ENCODE results near the gene KIF18A.

KIF18A gene

GRCh38 chr11:28043930-28044709 is 63.8 kb downstream of the KIF18A start:
- DNase-seq (no peak), ATAC-seq (no peak)

GRCh38 chr11:28040384-28040783 is 67.6 kb downstream of the KIF18A start:
- no peak for DNase-seq
- ATAC-seq, result no peak

GRCh38 chr11:28038775-28039174 is 69.2 kb downstream of the KIF18A start:
- DNase-seq, result no peak
- ATAC-seq, result no peak

GRCh38 chr11:28026634-28027290 is 81.2 kb downstream of the KIF18A start:
- no peak for ATAC-seq

GRCh38 chr11:28017816-28018215 is 90.1 kb downstream of the KIF18A start:
- DNase-seq (no peak), ATAC-seq (no peak)

More at GRCh38 chr11:28026634-28027290, 81.2 kb downstream of the KIF18A start:
- DNase-seq, result no peak

GRCh38 chr11:28011813-28012212 is 96.1 kb downstream of the KIF18A start:
- ATAC-seq, result no peak

GRCh38 chr11:28009996-28010395 is 98.0 kb downstream of the KIF18A start:
- ATAC-seq, result no peak
- no peak for DNase-seq

More at GRCh38 chr11:28011813-28012212, 96.1 kb downstream of the KIF18A start:
- DNase-seq, result no peak

- ATAC-seq (no peak), DNase-seq (no peak)
Measured at GRCh38 chr11:28009388-28009787, 98.6 kb downstream of the KIF18A start.

- DNase-seq (no peak), ATAC-seq (no peak)
Measured at GRCh38 chr11:28003615-28004014, 104.3 kb downstream of the KIF18A start.

- ATAC-seq (no peak), DNase-seq (no peak)
Measured at GRCh38 chr11:27998552-27998951, 109.4 kb downstream of the KIF18A start.

- ATAC-seq, result no peak
Measured at GRCh38 chr11:27997344-27997743, 110.6 kb downstream of the KIF18A start.

GRCh38 chr11:27996066-27996465 is 111.9 kb downstream of the KIF18A start:
- no peak for ATAC-seq

More at GRCh38 chr11:27997344-27997743, 110.6 kb downstream of the KIF18A start:
- no peak for DNase-seq

GRCh38 chr11:27995083-27995482 is 112.9 kb downstream of the KIF18A start:
- no peak for DNase-seq
- ATAC-seq, result no peak

More at GRCh38 chr11:27996066-27996465, 111.9 kb downstream of the KIF18A start:
- DNase-seq, result no peak

- DNase-seq, result no peak
- no peak for ATAC-seq
Measured at GRCh38 chr11:27991736-27992135, 116.2 kb downstream of the KIF18A start.

GRCh38 chr11:27977527-27977926 is 130.4 kb downstream of the KIF18A start:
- ATAC-seq (no peak), DNase-seq (no peak)

GRCh38 chr11:27977031-27977430 is 130.9 kb downstream of the KIF18A start:
- ATAC-seq (no peak), DNase-seq (no peak)

GRCh38 chr11:27976262-27976661 is 131.7 kb downstream of the KIF18A start:
- DNase-seq (no peak), ATAC-seq (no peak)

- ATAC-seq (no peak), DNase-seq (no peak)
Measured at GRCh38 chr11:27973851-27974536, 134.0 kb downstream of the KIF18A start.

- ATAC-seq (no peak), DNase-seq (no peak)
Measured at GRCh38 chr11:27972522-27973170, 135.3 kb downstream of the KIF18A start.

GRCh38 chr11:27971171-27971570 is 136.8 kb downstream of the KIF18A start:
- DNase-seq (no peak), ATAC-seq (no peak)

Data from stimulated activated naive CD8-positive, alpha-beta T cell treated with anti-CD3 and anti-CD28 coated beads, Interleukin-15, Interleukin-2, amounts not matched to agents 100 U/mL and 50 U/mL, for 24 hours (primary cell).